ENCODE data around the gene SHTN1. TPM values are rescaled to one million over a fixed set of nuclear protein-coding genes. Genes with fewer than 3 reads are reported as not detected.

SHTN1 gene
- total and polyA plus RNA-seq, 2 donors from 2014 or later = 14.0 to 44.2 TPM

DNA sequence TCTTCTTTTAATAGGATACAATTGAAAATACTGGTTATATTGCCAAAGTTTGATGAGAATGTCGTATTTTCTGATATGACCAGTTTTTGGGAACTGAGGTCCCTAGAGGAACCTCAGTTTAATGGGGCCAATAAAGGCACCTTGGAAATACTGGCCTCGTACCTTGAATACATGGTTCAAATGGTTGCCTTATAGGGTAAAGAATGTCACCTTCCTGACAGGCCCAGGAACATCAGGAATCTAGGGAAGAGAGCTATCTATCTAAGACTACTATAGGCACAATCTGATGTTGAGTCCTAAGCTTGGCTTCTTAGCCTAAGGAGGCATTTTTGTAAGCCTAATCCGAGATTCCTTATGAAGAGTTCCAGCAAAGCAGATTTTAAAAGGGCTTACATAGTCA, 9.3 kb downstream of the SHTN1 start:
- H3K9me3 ChIP-seq (ENCODE audit: control insufficient read depth in 2 of 3, insufficient read depth in 1 of 3, low read length in 3 of 3) = no peaks in the 10 kb centered on the region
- H3K4me3 ChIP-seq (ENCODE audit: low read length in 3 of 3) = no peak overlapping the region
- FAIRE-seq = no peak
- no peak overlapping the region for H3K27ac ChIP-seq (ENCODE audit: low read depth in 2 of 2, low read length in 2 of 2)
- no peak for DNase-seq
- peaks cover 0 to 3% (median 0%) of the 10 kb centered on the region in 3 donors for H3K4me1 ChIP-seq (ENCODE audit: control insufficient read depth in 2 of 3, insufficient read depth in 2 of 3, low read depth in 1 of 3, low read length in 3 of 3)
- intact Hi-C loops (cut with DNase I) = no loop called here
- no peaks in the 10 kb centered on the region for H3K27me3 ChIP-seq (ENCODE audit: control insufficient read depth, insufficient read depth, low read length)
- TF ChIP-seq, protein P1, sequence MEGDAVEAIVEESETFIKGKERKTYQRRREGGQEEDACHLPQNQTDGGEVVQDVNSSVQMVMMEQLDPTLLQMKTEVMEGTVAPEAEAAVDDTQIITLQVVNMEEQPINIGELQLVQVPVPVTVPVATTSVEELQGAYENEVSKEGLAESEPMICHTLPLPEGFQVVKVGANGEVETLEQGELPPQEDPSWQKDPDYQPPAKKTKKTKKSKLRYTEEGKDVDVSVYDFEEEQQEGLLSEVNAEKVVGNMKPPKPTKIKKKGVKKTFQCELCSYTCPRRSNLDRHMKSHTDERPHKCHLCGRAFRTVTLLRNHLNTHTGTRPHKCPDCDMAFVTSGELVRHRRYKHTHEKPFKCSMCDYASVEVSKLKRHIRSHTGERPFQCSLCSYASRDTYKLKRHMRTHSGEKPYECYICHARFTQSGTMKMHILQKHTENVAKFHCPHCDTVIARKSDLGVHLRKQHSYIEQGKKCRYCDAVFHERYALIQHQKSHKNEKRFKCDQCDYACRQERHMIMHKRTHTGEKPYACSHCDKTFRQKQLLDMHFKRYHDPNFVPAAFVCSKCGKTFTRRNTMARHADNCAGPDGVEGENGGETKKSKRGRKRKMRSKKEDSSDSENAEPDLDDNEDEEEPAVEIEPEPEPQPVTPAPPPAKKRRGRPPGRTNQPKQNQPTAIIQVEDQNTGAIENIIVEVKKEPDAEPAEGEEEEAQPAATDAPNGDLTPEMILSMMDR (IDR thresholded peaks at IDR 0.05; ENCODE audit: borderline replicate concordance, extremely low read depth, insufficient read depth) = no peak
- H3K9ac ChIP-seq (ENCODE audit: low read length in 3 of 3) = no peak overlapping the region
- no peaks in the 10 kb centered on the region for H3K36me3 ChIP-seq (ENCODE audit: control insufficient read depth in 2 of 3, insufficient read depth in 3 of 3, low read length in 3 of 3)

DNA sequence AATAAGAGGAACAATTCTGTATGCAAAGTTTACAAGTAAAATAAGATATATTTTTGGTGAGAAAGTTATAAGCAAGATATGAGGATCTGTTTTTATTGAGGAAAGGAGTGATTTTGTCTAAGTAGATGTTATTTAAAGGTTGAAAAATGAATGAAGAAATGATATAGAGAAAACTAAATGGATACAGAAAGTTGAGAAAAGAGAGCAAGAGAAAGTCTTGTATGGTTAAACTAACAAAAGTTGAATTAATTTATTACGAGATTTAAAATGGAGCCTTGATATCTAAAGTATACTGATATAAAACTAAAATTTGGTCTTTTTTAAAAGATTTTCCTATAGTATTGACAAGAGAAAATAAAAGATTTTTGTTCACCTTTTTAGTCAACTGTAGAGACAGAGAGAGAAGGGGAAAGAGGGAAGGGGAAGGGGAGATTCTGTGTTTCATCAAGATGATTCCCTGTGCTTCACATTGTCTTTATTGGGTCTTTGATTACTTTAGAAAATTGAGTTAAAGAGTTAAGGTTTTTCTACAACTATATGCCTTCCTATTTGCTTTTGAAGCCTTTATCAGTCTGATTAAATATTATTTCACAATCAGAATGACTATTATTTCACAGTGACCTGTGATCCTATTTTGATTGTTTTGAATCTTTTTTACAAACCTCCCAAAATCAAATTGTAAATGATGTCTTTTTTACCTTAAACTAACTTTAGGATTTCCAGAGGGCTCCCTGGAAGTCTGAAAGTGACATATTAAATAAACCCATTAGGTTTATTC, 10.7 kb downstream of the SHTN1 start:
- Histone ChIP-seq H3K36me3 (ENCODE audit: control insufficient read depth in 2 of 3, insufficient read depth in 3 of 3, low read length in 3 of 3) (no peaks in the 10 kb centered on the region), H3K9me3 (ENCODE audit: control insufficient read depth in 2 of 3, insufficient read depth in 1 of 3, low read length in 3 of 3) (no peaks in the 10 kb centered on the region), H3K4me1 (ENCODE audit: control insufficient read depth in 2 of 3, insufficient read depth in 2 of 3, low read depth in 1 of 3, low read length in 3 of 3) (peaks cover 0 to 3% (median 0%) of the 10 kb centered on the region in 3 donors), H3K9ac (ENCODE audit: low read length in 3 of 3) (no peak overlapping the region), H3K27me3 (ENCODE audit: control insufficient read depth, insufficient read depth, low read length) (no peaks in the 10 kb centered on the region), H3K27ac (ENCODE audit: low read depth in 2 of 2, low read length in 2 of 2) (no peak overlapping the region), H3K4me3 (ENCODE audit: low read length in 3 of 3) (no peak overlapping the region)
- DNase-seq = no peak
- FAIRE-seq = peak; percentile 51
- intact Hi-C loops (cut with DNase I) = no loop called here
- TF ChIP-seq, protein P1 (IDR thresholded peaks at IDR 0.05; ENCODE audit: borderline replicate concordance, extremely low read depth, insufficient read depth) = no peak

DNA sequence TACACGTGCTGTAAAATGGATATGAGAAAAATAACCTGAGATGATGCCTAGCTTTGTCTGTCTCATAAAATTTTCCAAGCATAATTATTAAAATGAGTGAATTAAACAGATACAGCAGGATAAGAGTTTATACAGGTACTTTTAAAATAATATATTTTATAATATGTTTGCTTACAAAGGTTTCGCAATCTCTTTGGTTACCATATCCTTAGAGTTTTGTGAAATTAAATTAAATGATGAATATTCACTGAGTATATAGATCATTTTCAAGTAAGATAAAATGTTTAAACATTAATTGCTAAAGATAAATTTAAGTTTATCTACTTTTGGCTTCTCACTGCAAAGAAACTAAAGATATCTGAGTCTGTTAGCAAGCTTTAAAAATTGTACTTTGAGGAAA, 11.4 kb downstream of the SHTN1 start:
- intact Hi-C loops (cut with DNase I) = no loop called here
- H3K27ac ChIP-seq (ENCODE audit: low read depth in 2 of 2, low read length in 2 of 2) = no peak overlapping the region
- H3K9ac ChIP-seq (ENCODE audit: low read length in 3 of 3) = no peak overlapping the region
- TF ChIP-seq, protein P1 (IDR thresholded peaks at IDR 0.05; ENCODE audit: borderline replicate concordance, extremely low read depth, insufficient read depth) = no peak
- no peaks in the 10 kb centered on the region for H3K9me3 ChIP-seq (ENCODE audit: control insufficient read depth in 2 of 3, insufficient read depth in 1 of 3, low read length in 3 of 3)
- FAIRE-seq (no peak), DNase-seq (no peak)
- H3K36me3 ChIP-seq (ENCODE audit: control insufficient read depth in 2 of 3, insufficient read depth in 3 of 3, low read length in 3 of 3) = no peaks in the 10 kb centered on the region
- H3K4me1 ChIP-seq (ENCODE audit: control insufficient read depth in 2 of 3, insufficient read depth in 2 of 3, low read depth in 1 of 3, low read length in 3 of 3) = peaks cover 0 to 3% (median 0%) of the 10 kb centered on the region in 3 donors
- H3K27me3 ChIP-seq (ENCODE audit: control insufficient read depth, insufficient read depth, low read length) = no peaks in the 10 kb centered on the region
- H3K4me3 ChIP-seq (ENCODE audit: low read length in 3 of 3) = no peak overlapping the region
